IPS DF 4.7 (cell line): Measurements from ENCODE around the gene MPPED2.

Experiments
- DNase-seq: peaks from one replicate; pipeline ENCODE4 v3.0.0-alpha.2; 2013; ENCODE audit warnings: low spot score; ENCODE audit errors: extremely low read depth

Gene MPPED2

GRCh38 chr11:30422447-30423278 is 163.5 kb downstream of the MPPED2 start:
- DNase-seq: no peak

- no peak for DNase-seq
Observed at GRCh38 chr11:30420233-30420787, 165.8 kb downstream of the MPPED2 start.

- DNase-seq: no peak
Observed at GRCh38 chr11:30414806-30415205, 171.3 kb downstream of the MPPED2 start.

- no peak for DNase-seq
Observed at GRCh38 chr11:30414244-30414643, 171.9 kb downstream of the MPPED2 start.

- DNase-seq: no peak
Observed at GRCh38 chr11:30412509-30412908, 173.6 kb downstream of the MPPED2 start.

- DNase-seq: no peak
Observed at GRCh38 chr11:30411383-30411782, 174.8 kb downstream of the MPPED2 start.

GRCh38 chr11:30406978-30407762 is 179.0 kb downstream of the MPPED2 start:
- DNase-seq: no peak

GRCh38 chr11:30405385-30405784 is 180.8 kb downstream of the MPPED2 start:
- DNase-seq: no peak

- DNase-seq: no peak
Observed at GRCh38 chr11:30404136-30404535, 182.0 kb downstream of the MPPED2 start.

- DNase-seq: no peak
Observed at GRCh38 chr11:30395751-30396150, 190.4 kb downstream of the MPPED2 start.

- no peak for DNase-seq
Observed at GRCh38 chr11:30393012-30393411, 193.1 kb downstream of the MPPED2 start.

GRCh38 chr11:30392221-30392784 is 193.8 kb downstream of the MPPED2 start:
- DNase-seq: no peak

- DNase-seq: no peak
Observed at GRCh38 chr11:30388957-30389356, 197.2 kb downstream of the MPPED2 start.

- no peak for DNase-seq
Observed at GRCh38 chr11:30387891-30388861, 198.0 kb downstream of the MPPED2 start.

GRCh38 chr11:30381879-30382278 is 204.3 kb downstream of the MPPED2 start:
- no peak for DNase-seq

- no peak for DNase-seq
Observed at GRCh38 chr11:30380846-30381245, 205.3 kb downstream of the MPPED2 start.

GRCh38 chr11:30377347-30377746 is 208.8 kb downstream of the MPPED2 start:
- no peak for DNase-seq

- no peak for DNase-seq
Observed at GRCh38 chr11:30370164-30370563, 216.0 kb downstream of the MPPED2 start.

- no peak for DNase-seq
Observed at GRCh38 chr11:30368394-30368793, 217.8 kb downstream of the MPPED2 start.

- no peak for DNase-seq
Observed at GRCh38 chr11:30365793-30366517, 220.2 kb downstream of the MPPED2 start.
